ENCODE measurements around the gene FDXACB1.

Gene FDXACB1

GRCh38 chr11:111918390-111919256, 39.7 kb upstream of the FDXACB1 start, which contains the start of gene C11orf52:
TSS of gene C11orf52 (plus strand) at chr11:111918913. CDS start at chr11:111918973, 60 bp downstream.
- TF ChIP-seq POLR2AphosphoS5 (IDR thresholded peaks at IDR 0.05; ENCODE audit: low read depth, low read length) (no peak), PAX5 (IDR thresholded peaks at IDR 0.05; ENCODE audit: insufficient read depth, low read length, severe bottlenecking) (no peak), SPI1 (IDR thresholded peaks at IDR 0.05; ENCODE audit: low read depth, low read length) (no peak), POLR2A (IDR thresholded peaks at IDR 0.05; ENCODE audit: low read depth, low read length) (no peak), TAF1 (IDR thresholded peaks at IDR 0.05; ENCODE audit: low read depth, low read length) (no peak), POU2F2 (IDR thresholded peaks at IDR 0.05; ENCODE audit: low read depth, low read length) (no peak)
- FAIRE-seq (no peak), DNase-seq (ENCODE audit: insufficient read length, low spot score) (no peak)

- FAIRE-seq = no peak
- no peak for DNase-seq (ENCODE audit: insufficient read length, low spot score)
- TF ChIP-seq PAX5 (IDR thresholded peaks at IDR 0.05; ENCODE audit: insufficient read depth, low read length, severe bottlenecking) (no peak), POLR2A (IDR thresholded peaks at IDR 0.05; ENCODE audit: low read depth, low read length) (no peak), SPI1 (IDR thresholded peaks at IDR 0.05; ENCODE audit: low read depth, low read length) (no peak), POU2F2 (IDR thresholded peaks at IDR 0.05; ENCODE audit: low read depth, low read length) (no peak), POLR2AphosphoS5 (IDR thresholded peaks at IDR 0.05; ENCODE audit: low read depth, low read length) (no peak), TAF1 (IDR thresholded peaks at IDR 0.05; ENCODE audit: low read depth, low read length) (no peak)
Observed at GRCh38 chr11:111917788-111918187, 38.8 kb upstream of the FDXACB1 start.

- no peak for FAIRE-seq
- DNase-seq (ENCODE audit: insufficient read length, low spot score) = no peak
- TF ChIP-seq POU2F2 (IDR thresholded peaks at IDR 0.05; ENCODE audit: low read depth, low read length) (no peak), TAF1 (IDR thresholded peaks at IDR 0.05; ENCODE audit: low read depth, low read length) (no peak), SPI1 (IDR thresholded peaks at IDR 0.05; ENCODE audit: low read depth, low read length) (no peak), POLR2A (IDR thresholded peaks at IDR 0.05; ENCODE audit: low read depth, low read length) (no peak), POLR2AphosphoS5 (IDR thresholded peaks at IDR 0.05; ENCODE audit: low read depth, low read length) (no peak)
Observed at GRCh38 chr11:111917312-111917711, 38.3 kb upstream of the FDXACB1 start.

GRCh38 chr11:111916768-111917167, 37.8 kb upstream of the FDXACB1 start:
- FAIRE-seq (no peak), DNase-seq (ENCODE audit: insufficient read length, low spot score) (no peak)
- TF ChIP-seq POLR2AphosphoS5 (IDR thresholded peaks at IDR 0.05; ENCODE audit: low read depth, low read length) (no peak), POLR2A (IDR thresholded peaks at IDR 0.05; ENCODE audit: low read depth, low read length) (no peak), POU2F2 (IDR thresholded peaks at IDR 0.05; ENCODE audit: low read depth, low read length) (no peak), PAX5 (IDR thresholded peaks at IDR 0.05; ENCODE audit: insufficient read depth, low read length, severe bottlenecking) (no peak), SPI1 (IDR thresholded peaks at IDR 0.05; ENCODE audit: low read depth, low read length) (no peak), TAF1 (IDR thresholded peaks at IDR 0.05; ENCODE audit: low read depth, low read length) (no peak)

- TF ChIP-seq POU2F2 (IDR thresholded peaks at IDR 0.05; ENCODE audit: low read depth, low read length) (no peak), POLR2A (IDR thresholded peaks at IDR 0.05; ENCODE audit: low read depth, low read length) (no peak), TAF1 (IDR thresholded peaks at IDR 0.05; ENCODE audit: low read depth, low read length) (no peak), PAX5 (IDR thresholded peaks at IDR 0.05; ENCODE audit: insufficient read depth, low read length, severe bottlenecking) (no peak), SPI1 (IDR thresholded peaks at IDR 0.05; ENCODE audit: low read depth, low read length) (no peak), POLR2AphosphoS5 (IDR thresholded peaks at IDR 0.05; ENCODE audit: low read depth, low read length) (no peak)
- FAIRE-seq (no peak), DNase-seq (ENCODE audit: insufficient read length, low spot score) (no peak)
Observed at GRCh38 chr11:111913997-111914396, 35.0 kb upstream of the FDXACB1 start.

- DNase-seq (ENCODE audit: insufficient read length, low spot score) = no peak
- TF ChIP-seq POU2F2 (IDR thresholded peaks at IDR 0.05; ENCODE audit: low read depth, low read length) = no peak
- TF ChIP-seq SPI1 (IDR thresholded peaks at IDR 0.05; ENCODE audit: low read depth, low read length) = no peak
- no peak for TF ChIP-seq POLR2AphosphoS5 (IDR thresholded peaks at IDR 0.05; ENCODE audit: low read depth, low read length)
- no peak for TF ChIP-seq TAF1 (IDR thresholded peaks at IDR 0.05; ENCODE audit: low read depth, low read length)
- no peak for TF ChIP-seq POLR2A (IDR thresholded peaks at IDR 0.05; ENCODE audit: low read depth, low read length)
- no peak for TF ChIP-seq PAX5 (IDR thresholded peaks at IDR 0.05; ENCODE audit: insufficient read depth, low read length, severe bottlenecking)
- no peak for FAIRE-seq
Observed at GRCh38 chr11:111913031-111913861, 34.3 kb upstream of the FDXACB1 start.

GRCh38 chr11:111912535-111912934, 33.6 kb upstream of the FDXACB1 start, which contains the start of gene HSPB2:
TSS of gene HSPB2 (plus strand) at chr11:111912734. CDS start at chr11:111912830, 96 bp downstream.
- FAIRE-seq (no peak), DNase-seq (ENCODE audit: insufficient read length, low spot score) (no peak)

GRCh38 chr11:111911563-111912401, 32.8 kb upstream of the FDXACB1 start, which contains the start of gene CRYAB:
TSS of gene CRYAB (minus strand) at chr11:111911770. CDS start at chr11:111911724, 46 bp downstream.
- no peak for TF ChIP-seq POU2F2 (IDR thresholded peaks at IDR 0.05; ENCODE audit: low read depth, low read length)
- TF ChIP-seq TAF1 (IDR thresholded peaks at IDR 0.05; ENCODE audit: low read depth, low read length) = no peak
- TF ChIP-seq POLR2A (IDR thresholded peaks at IDR 0.05; ENCODE audit: low read depth, low read length) = no peak
- no peak for TF ChIP-seq POLR2AphosphoS5 (IDR thresholded peaks at IDR 0.05; ENCODE audit: low read depth, low read length)
- TF ChIP-seq PAX5 (IDR thresholded peaks at IDR 0.05; ENCODE audit: insufficient read depth, low read length, severe bottlenecking) = no peak
- no peak for TF ChIP-seq SPI1 (IDR thresholded peaks at IDR 0.05; ENCODE audit: low read depth, low read length)
- DNase-seq (ENCODE audit: insufficient read length, low spot score) (no peak), FAIRE-seq (no peak)

More at GRCh38 chr11:111912535-111912934, 33.6 kb upstream of the FDXACB1 start, which contains the start of gene HSPB2:
- TF ChIP-seq TAF1 (IDR thresholded peaks at IDR 0.05; ENCODE audit: low read depth, low read length) = no peak
- TF ChIP-seq POU2F2 (IDR thresholded peaks at IDR 0.05; ENCODE audit: low read depth, low read length) = no peak
- TF ChIP-seq SPI1 (IDR thresholded peaks at IDR 0.05; ENCODE audit: low read depth, low read length) = no peak
- TF ChIP-seq POLR2AphosphoS5 (IDR thresholded peaks at IDR 0.05; ENCODE audit: low read depth, low read length) = no peak
- no peak for TF ChIP-seq POLR2A (IDR thresholded peaks at IDR 0.05; ENCODE audit: low read depth, low read length)

All from GM12891 (cell line).